ENCODE results near the gene HPDL.

Gene HPDL

GRCh38 chr1:45354838-45355237 is 28.1 kb downstream of the HPDL start:
- no peak for DNase-seq

- DNase-seq = no peak
Measured at GRCh38 chr1:45355683-45356082, 29.0 kb downstream of the HPDL start.

GRCh38 chr1:45356186-45356585 is 29.5 kb downstream of the HPDL start:
- no peak for DNase-seq

- peak; percentile 59 for DNase-seq
Measured at GRCh38 chr1:45359882-45360513, 33.3 kb downstream of the HPDL start.

DNA sequence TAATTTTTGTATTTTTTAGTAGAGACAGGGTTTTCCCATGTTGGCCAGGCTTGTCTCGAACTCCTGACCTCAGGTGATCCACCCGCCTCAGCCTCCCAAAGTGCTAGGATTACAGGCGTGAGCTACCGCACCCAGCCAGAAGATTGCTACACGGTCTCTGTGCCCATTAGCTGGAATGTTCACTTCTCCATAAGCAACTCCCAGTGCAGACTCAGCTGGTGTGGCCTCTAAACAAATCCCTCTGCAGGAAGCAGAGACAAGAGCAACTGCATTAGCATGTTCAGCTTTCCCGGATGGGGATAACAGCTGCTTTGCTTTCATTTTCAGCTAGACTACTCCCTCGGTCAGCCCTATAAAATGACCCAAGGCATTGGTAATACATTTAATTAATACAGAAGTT is 34.3 kb downstream of the HPDL start:
- DNase-seq = peak; percentile 64

DNA sequence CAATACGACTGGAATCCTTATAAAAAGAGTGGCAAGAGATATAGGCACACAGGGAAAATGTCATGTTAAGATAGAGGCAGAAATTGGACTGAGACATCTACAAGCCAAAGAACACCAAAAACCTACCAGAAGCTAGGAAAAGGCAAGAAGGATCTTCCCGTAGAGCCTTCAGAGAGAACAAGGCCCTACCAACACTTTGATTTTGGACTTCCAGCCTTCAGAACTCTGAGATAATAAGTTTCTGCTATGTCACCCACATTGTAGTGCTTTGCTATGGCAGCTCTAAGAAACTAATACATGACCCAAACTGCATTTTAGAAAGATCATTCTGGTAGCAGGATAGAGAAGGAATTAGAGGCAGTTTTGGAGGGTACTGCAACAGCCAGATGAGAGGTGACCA is 37.6 kb downstream of the HPDL start:
- DNase-seq = no peak

DNA sequence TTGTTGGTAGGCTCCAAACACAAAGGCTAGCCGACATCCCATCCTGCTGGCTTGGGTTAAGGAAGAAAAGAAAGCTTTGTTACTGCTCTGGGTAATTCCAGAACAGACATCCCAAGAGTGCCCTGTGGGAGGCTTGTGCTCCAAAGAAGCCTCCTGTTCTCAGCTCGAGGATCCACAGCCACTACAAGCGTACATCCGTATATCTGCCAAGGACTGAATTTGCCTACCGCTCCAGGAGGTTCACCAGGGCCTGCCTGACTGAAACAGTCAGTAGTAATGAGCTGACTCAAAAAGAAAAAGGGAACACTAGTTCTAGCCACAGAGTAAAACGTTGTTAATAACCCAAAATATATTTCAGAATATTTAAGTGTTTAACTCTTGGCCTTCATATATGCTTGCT is 38.4 kb downstream of the HPDL start:
- DNase-seq = no peak

DNA sequence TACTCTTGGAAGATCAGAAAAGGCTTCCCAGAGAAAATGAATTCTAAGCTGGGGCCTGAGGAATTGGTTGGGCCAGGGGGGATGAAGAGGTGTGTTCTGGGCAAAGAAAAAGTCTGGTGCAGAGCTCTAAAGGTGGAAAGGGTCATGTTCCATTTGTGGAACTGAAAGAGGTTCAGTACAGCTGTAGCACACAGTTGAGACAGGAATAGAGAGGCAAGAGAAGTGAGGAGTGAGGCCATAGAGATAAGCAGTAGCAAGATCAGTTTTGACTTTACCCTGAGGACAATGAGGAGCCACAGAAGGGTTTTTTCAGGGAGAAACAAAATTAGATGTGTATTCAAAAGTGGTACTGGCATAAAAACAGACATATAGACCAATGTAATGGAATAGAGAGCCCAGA is 43.9 kb downstream of the HPDL start:
- DNase-seq = no peak

DNA sequence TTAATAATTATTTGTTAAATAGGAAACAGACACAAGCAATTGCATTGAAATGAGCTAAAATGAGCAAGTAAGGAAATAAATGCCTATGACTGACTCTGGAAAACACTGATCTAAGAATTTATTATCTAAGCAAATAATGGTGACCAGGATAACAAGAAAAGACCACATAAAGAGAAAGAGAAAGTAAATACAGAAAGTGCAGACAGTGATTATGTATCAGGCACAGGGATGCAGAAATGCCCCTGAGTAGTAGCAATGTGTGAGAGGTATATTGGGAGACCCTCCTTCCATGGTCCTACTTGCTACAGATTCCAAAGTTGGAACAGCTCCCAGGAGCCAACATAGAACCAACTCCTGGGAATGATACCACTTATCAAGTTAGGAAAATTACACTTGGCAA is 46.9 kb downstream of the HPDL start:
- no peak for DNase-seq

DNA sequence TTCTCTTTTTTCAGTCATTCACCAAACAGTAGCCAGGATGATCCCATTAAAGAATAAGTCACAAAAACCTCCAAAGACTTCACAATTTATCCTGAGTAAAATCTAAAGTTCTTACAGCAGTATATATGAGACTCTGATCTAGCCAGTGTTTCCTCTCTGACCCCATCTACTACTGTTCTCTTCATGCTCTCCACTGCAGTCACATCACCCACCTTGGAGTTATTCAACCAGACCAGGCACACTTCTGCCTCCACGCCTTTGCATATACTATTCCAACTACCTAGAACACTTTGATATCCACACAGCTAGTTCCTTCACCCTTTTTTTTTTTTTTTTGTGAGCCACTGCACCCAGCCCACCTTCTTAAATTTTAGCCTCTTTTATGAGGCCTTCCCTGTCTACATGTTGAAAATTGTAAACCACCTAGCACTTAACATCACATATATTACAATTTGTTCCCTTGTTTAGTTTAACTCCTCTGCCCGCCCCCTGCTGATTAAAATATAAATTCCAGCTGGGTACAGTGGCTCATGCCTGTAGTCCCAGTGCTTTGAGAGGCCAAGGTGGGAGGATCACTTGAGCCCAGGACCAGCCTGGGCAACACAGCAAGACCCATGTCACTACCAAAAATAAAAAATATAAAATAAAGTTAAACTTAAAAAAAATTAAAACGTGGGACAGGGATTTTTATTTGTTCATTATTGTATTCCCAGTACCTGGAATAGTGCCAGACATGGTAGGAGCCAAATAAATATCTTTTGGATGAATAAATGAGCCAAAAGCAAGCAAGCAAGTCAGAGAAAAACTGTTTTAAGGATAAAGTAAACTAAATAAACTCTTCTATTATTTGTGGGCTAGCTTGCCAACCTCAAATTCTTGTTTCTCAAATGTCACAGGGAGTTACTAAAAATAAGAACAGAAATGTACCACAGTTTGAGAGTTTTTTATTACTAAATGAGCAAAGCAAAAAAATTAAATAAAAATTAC is 48.7 kb downstream of the HPDL start:
- no peak for DNase-seq

- no peak for DNase-seq
Measured at GRCh38 chr1:45378184-45378583, 51.5 kb downstream of the HPDL start.

Measured in NCI-H774 (cell line).